Activated CD8-positive, alpha-beta memory T cell treated with anti-CD3 and anti-CD28 coated beads, Interleukin-2, amount 50 U/mL, for 1 hour (primary cell): ENCODE results near the gene MED4.
"Not testable (repeated sequence)": the region's sequence is repeated elsewhere in the genome, so short reads cannot be mapped to it uniquely, and the experiment has no call there.

ENCODE experiments used
- DNase-seq: peaks from one replicate; pipeline ENCODE4 v3.0.0-alpha.2; 2020; ENCODE audit errors: extremely low read depth

Gene MED4

GRCh38 chr13:48094404-48094780, 512 bp downstream of the MED4 start:
- no peak for DNase-seq

GRCh38 chr13:48093588-48093987, 1.3 kb downstream of the MED4 start:
- no peak for DNase-seq

GRCh38 chr13:48086272-48086671, 8.6 kb downstream of the MED4 start:
- no peak for DNase-seq

GRCh38 chr13:48081739-48082138, 13.2 kb downstream of the MED4 start:
- DNase-seq, result no peak

GRCh38 chr13:48078251-48078656, 16.6 kb downstream of the MED4 start:
- DNase-seq, result no peak

- DNase-seq, result no peak
These were observed 20.9 kb downstream of the MED4 start for GRCh38 chr13:48074006-48074405.

GRCh38 chr13:48072787-48073186, 22.1 kb downstream of the MED4 start:
- no peak for DNase-seq

GRCh38 chr13:48072304-48072703, 22.6 kb downstream of the MED4 start:
- DNase-seq, result no peak

- no peak for DNase-seq
These were observed 24.0 kb downstream of the MED4 start for GRCh38 chr13:48070942-48071341.

- DNase-seq, result no peak
These were observed 25.3 kb downstream of the MED4 start for GRCh38 chr13:48069573-48069972.

GRCh38 chr13:48068952-48069351, 26.0 kb downstream of the MED4 start:
- DNase-seq, result no peak

- no peak for DNase-seq
These were observed 26.9 kb downstream of the MED4 start for GRCh38 chr13:48068036-48068435.

- no peak for DNase-seq
These were observed 28.5 kb downstream of the MED4 start for GRCh38 chr13:48066310-48066989.

GRCh38 chr13:48059951-48060350, 35.0 kb downstream of the MED4 start:
- not testable (repeated sequence) for DNase-seq

- not testable (repeated sequence) for DNase-seq
These were observed 36.4 kb downstream of the MED4 start for GRCh38 chr13:48058536-48058935.

- DNase-seq, result no peak
These were observed 39.2 kb downstream of the MED4 start for GRCh38 chr13:48055712-48056111.

- no peak for DNase-seq
These were observed 40.3 kb downstream of the MED4 start for GRCh38 chr13:48054601-48055000.

- DNase-seq, result no peak
These were observed 44.4 kb downstream of the MED4 start for GRCh38 chr13:48050550-48050949.

- no peak for DNase-seq
These were observed 51.0 kb downstream of the MED4 start for GRCh38 chr13:48043789-48044503.

- DNase-seq, result no peak
These were observed 52.0 kb downstream of the MED4 start for GRCh38 chr13:48042894-48043293.

- DNase-seq, result no peak
These were observed 54.0 kb downstream of the MED4 start for GRCh38 chr13:48040896-48041295.

- DNase-seq, result no peak
These were observed 54.9 kb downstream of the MED4 start for GRCh38 chr13:48040049-48040448.

GRCh38 chr13:48038761-48039160, 56.1 kb downstream of the MED4 start:
- DNase-seq, result no peak
